Psoas muscle (tissue), 8 donors: ENCODE data around the gene VSIG2. TPM values are rescaled to one million over a fixed set of nuclear protein-coding genes. Genes with fewer than 3 reads are reported as not detected.
A peak's percentile ranks its signal among the peaks of the same experiment; 100 is the strongest.

ENCODE experiments used
- ATAC-seq, 4 donors: fragments of 200-7000 bp; cut with Tn5 transposase; one replicate each; pipeline ENCODE4 v1.9.1; 2020; ENCODE audit warnings: moderate library complexity in 3 of 4, mild to moderate bottlenecking in 2 of 4
- DNase-seq, 2 donors: peaks; one replicate each; pipeline ENCODE4 v3.0.0-alpha.2; 2020
- H3K27ac ChIP-seq: fragments of 200-600 bp; one replicate; pipeline ENCODE4 v1.8.0; 2022
- H3K27me3 ChIP-seq, 3 donors: fragments of 200-600 bp in 1 of 3; one replicate each; pipeline versions ENCODE4 v1.6.1 to v1.8.0; 2013 to 2022; ENCODE audit warnings: low read length in 2 of 3, mild to moderate bottlenecking in 2 of 3, moderate library complexity in 1 of 3; ENCODE audit not compliant: insufficient read depth in 3 of 3
- H3K36me3 ChIP-seq, 2 donors: fragments of 200-600 bp in 1 of 2; one replicate each; pipeline versions ENCODE4 v1.6.1 to v1.8.0; 2013 to 2022; ENCODE audit warnings: low read depth in 1 of 2, mild to moderate bottlenecking in 1 of 2, moderate library complexity in 1 of 2; ENCODE audit not compliant: insufficient read depth in 1 of 2
- H3K4me1 ChIP-seq: fragments of 200-600 bp; one replicate; pipeline ENCODE4 v1.8.0; 2022
- H3K4me3 ChIP-seq: fragments of 200-600 bp; one replicate; pipeline ENCODE4 v1.8.0; 2022; ENCODE audit warnings: mild to moderate bottlenecking
- H3K9me3 ChIP-seq: fragments of 200-600 bp; one replicate; pipeline ENCODE4 v1.8.0; 2022
- WGBS, 3 donors: extraction: QIAGEN DNeasy Blood & Tissue Kit; methylation state at CpG; one replicate each; pipeline versions ENCODE4 v1.1.6 to v1.1.7; 2013; 5-methylcytosine and 5-hydroxymethylcytosine counted together
- intact Hi-C, 2 donors: fragments of 100-400 bp; cut with DNase I; formaldehyde crosslinking; loops; one replicate each; pipeline versions ENCODE4 v1.11.0 to v1.14.2; 2022
- polyA plus RNA-seq, 3 donors: library from polyadenylated mRNA; stranded (reverse); fragments of 200-250 nt; gene quantifications; one replicate each; pipeline ENCODE4 v1.2.3, GENCODE V29; 2013
- total RNA-seq, 4 donors: library from RNA; stranded (reverse); fragmentation: NEBNext Ultra II Directional in 2 of 4; extraction: Animal tissue kit (Norgen Biotek cat#: 25700) in 2 of 4; gene quantifications; one replicate each; pipeline versions ENCODE4 v1.2.1 to v1.2.4, GENCODE V29; 2021 to 2023
- TF ChIP-seq, protein P1 (sequence below): fragments of 200-600 bp; IDR thresholded peaks from one replicate; pipeline ENCODE4 v1.8.0; 2022; ENCODE audit warnings: antibody characterized with exemption
- donor health status: healthy with polysubstance abuse.
- donor health status: DM: no; HTN: no; CAD: no; lungs with moderate emphysema.
- donor health status: Bipolar disorder and iron deficiency.
- donor health status: healthy.
- donor health status: DM: yes; HTN: yes; CAD: no.
- donor health status: DM: no; HTN: no; CAD: no.
- donor health status: DM: no; HTN: no; CAD: no.
- donor health status: DM: yes; HTN: yes; CAD: no.

Gene VSIG2
- total and polyA plus RNA-seq, 7 donors: 0.15 to 0.58 (median 0.36) TPM

DNA sequence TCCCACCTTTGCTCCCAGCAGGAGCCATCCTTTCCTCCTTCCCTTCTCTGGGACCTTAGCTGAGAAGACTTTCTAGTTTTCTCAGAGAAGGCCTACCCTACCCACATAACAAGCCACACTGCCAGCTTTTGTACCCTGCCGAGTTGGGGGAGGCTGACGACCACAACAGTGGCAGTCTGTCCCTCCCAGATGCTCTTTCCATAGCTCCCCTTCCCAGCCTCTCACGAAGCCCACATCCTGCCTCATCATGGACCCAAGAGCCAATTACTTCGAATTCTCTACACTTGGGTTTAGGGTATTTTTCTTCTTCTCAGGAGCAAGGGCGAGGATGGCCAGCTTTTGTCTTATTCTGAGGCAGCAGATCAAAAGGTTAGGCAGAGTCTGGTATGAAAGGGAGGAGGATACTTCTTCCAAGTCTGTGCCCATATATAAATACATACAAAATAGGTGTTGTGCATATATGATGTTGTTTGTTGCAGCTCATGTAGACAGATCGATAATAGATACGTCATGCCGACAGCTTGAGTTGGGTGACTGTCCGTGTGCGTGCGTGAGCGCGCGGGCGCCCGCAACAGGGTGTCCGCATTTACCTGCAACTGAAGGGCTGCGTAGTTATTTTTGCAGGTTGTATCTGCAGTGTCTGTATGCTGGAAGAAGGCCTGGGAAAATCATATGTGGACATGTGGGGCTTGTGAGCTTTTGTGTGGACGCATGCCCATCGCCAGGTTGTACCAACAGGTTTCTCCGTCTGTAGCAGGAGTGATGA is 13.2 kb downstream of the VSIG2 start:
- TF ChIP-seq, protein P1, sequence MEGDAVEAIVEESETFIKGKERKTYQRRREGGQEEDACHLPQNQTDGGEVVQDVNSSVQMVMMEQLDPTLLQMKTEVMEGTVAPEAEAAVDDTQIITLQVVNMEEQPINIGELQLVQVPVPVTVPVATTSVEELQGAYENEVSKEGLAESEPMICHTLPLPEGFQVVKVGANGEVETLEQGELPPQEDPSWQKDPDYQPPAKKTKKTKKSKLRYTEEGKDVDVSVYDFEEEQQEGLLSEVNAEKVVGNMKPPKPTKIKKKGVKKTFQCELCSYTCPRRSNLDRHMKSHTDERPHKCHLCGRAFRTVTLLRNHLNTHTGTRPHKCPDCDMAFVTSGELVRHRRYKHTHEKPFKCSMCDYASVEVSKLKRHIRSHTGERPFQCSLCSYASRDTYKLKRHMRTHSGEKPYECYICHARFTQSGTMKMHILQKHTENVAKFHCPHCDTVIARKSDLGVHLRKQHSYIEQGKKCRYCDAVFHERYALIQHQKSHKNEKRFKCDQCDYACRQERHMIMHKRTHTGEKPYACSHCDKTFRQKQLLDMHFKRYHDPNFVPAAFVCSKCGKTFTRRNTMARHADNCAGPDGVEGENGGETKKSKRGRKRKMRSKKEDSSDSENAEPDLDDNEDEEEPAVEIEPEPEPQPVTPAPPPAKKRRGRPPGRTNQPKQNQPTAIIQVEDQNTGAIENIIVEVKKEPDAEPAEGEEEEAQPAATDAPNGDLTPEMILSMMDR: no peak
- 76 to 80% (median 79%) methylated on average over 21 of the region's 21 CpGs for WGBS, 3 donors
- no peak overlapping the region for H3K27ac ChIP-seq
- DNase-seq (no peak), ATAC-seq (no peak)
- peaks cover 0 to 33% (median 4%) of the 10 kb centered on the region in 3 donors for H3K27me3 ChIP-seq
- H3K4me1 ChIP-seq: peaks cover 4% of the 10 kb centered on the region
- no peaks in the 10 kb centered on the region for H3K9me3 ChIP-seq
- intact Hi-C loops: no loop called here
- H3K36me3 ChIP-seq: no peaks in the 10 kb centered on the region
- peak overlapping the region; percentile 68 for H3K4me3 ChIP-seq

DNA sequence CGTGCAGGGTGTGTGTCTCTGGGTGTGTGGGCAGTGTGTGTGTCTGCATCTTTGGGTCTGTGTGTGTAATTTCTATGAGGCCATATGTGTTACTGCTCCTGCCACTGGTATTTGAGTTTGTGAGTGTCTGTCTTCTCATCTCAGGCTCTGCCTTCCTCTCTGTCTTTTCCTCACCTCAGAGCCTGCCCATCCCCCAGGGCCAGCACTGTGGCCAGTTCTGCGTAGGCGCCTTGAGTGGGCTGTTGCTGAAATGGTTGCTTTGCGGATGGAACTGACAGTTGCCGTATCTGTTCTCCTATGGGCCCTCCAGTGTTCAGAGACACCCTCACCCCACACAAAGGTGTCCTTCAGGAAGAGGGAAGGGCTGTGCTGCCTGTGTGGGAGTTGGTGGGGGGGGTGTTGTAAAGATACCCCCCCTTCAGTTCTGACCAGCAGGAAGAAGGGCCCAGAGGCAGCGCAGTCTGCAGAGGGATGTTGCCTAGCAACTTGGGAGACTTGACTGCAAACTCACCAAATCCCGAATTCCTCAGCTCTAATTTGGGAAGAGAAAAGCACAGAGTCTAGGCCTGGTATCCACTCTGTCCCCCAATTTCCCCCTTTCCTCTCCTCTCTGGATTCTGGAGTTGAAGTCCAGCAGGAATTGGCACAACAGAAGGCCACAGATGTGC is 14.3 kb downstream of the VSIG2 start:
- peaks cover 4% of the 10 kb centered on the region for H3K4me1 ChIP-seq
- intact Hi-C loops: no loop called here
- peaks cover 0 to 28% (median 4%) of the 10 kb centered on the region in 3 donors for H3K27me3 ChIP-seq
- WGBS, 3 donors: 71 to 81% (median 75%) methylated on average over 7 of the region's 7 CpGs
- no peaks in the 10 kb centered on the region for H3K9me3 ChIP-seq
- DNase-seq: no peak
- no peak overlapping the region for H3K27ac ChIP-seq
- H3K36me3 ChIP-seq: no peaks in the 10 kb centered on the region
- TF ChIP-seq, protein P1: no peak
- ATAC-seq: no peak
- H3K4me3 ChIP-seq: no peak overlapping the region

DNA sequence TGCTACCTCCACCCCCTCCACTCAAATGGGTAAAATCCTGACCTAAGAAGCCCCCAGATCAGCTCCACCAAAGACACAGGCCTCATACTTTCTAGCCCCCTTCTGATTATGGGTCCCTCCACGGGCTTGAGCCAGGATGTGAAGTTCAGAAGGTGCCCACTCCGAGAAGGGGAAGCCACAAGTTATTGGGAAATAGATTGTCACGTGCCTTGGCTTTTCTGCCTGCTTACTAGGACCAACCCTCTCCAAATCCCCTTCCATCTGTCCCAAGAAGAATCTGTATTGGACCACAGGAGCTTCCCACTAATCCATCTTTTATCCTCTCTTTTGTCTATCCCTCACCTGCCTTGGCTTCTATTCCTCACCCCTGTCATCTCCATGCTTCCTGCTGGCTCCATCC is 15.3 kb downstream of the VSIG2 start:
- H3K36me3 ChIP-seq: no peaks in the 10 kb centered on the region
- DNase-seq: no peak
- H3K27me3 ChIP-seq: peaks cover 0 to 28% (median 4%) of the 10 kb centered on the region in 3 donors
- no peak overlapping the region for H3K27ac ChIP-seq
- TF ChIP-seq, protein P1: no peak
- ATAC-seq: no peak
- H3K9me3 ChIP-seq: no peaks in the 10 kb centered on the region
- 42 to 54% (median 44%) methylated on average over 3 of the region's 3 CpGs for WGBS, 3 donors
- intact Hi-C loops: no loop called here
- peaks cover 4% of the 10 kb centered on the region for H3K4me1 ChIP-seq
- H3K4me3 ChIP-seq: no peak overlapping the region

DNA sequence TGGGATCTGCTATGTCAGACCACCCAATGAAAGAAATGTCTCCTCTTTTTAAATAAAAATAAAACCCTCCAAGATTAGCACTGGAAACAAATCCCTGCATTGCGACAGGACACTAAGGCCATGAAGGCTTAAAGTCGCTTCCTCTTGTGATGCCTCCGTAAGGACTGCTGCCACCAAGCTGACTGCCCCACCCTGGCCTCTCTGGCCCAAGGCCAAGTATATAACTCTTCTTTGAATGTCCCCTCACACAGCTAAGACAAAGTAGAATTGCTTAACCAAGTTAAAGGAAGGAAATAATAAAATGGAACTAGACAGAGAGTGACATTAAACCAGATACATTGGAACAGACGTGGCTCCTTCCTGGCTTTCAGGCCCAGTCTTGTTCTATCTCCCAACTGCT is 19.8 kb downstream of the VSIG2 start:
- TF ChIP-seq, protein P1: no peak
- Histone ChIP-seq H3K27ac (no peak overlapping the region), H3K9me3 (no peaks in the 10 kb centered on the region), H3K27me3 (no peaks in the 10 kb centered on the region), H3K4me1 (no peaks in the 10 kb centered on the region), H3K4me3 (no peak overlapping the region), H3K36me3 (no peaks in the 10 kb centered on the region)
- WGBS, 3 donors: 85 to 90% (median 87%) methylated on average over 4 of the region's 4 CpGs
- no peak for ATAC-seq
- intact Hi-C loops: no loop called here
- no peak for DNase-seq
